Body of pancreas (tissue), 4 donors: ENCODE data around the gene C1GALT1.

Experiments used
- POLR2A ChIP-seq, 3 donors: fragments of 450-650 bp; IDR thresholded peaks; one replicate each; pipeline ENCODE4 v1.6.1; 2016; ENCODE audit warnings: antibody characterized with exemption in 3 of 3, mild to moderate bottlenecking in 2 of 3
- TF ChIP-seq, protein P1 (sequence below), 7 experiments: fragments of 450-650 bp in 4 of 7; fragments of 200-600 bp in 3 of 7; sonication (generic) in 3 of 7; IDR thresholded peaks; one replicate each; pipeline ENCODE4 v1.5.1; 2016 to 2019; ENCODE audit warnings: antibody characterized with exemption in 7 of 7

DNA sequence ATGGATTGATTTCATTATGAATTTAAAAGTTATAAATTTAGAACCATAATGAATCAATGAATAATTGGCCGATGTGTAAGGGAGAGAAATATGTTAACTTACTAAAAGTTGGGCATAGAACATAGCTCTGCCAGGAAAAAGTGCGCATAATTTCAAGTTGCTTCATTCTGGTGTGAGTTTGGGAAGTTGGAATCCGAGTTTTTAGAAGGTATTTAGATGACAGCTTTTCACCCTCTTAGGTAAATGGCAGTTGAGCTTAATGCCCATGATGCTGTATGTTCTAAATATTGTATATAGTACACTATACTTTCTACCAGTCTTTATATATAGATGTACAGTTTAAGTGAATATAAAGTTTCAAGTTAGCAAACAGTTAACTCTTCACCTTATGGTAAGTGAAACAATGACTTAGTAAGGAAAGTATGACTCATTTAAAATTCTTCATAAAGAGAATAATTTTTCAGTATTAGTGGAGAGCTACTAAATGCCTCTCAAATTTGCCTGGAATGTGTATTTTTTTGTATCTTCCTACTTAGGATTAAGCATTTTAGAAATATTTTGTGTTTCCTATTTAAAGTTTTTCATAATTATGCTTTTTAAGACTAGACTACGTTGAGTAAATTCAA, 1.6 kb downstream of the C1GALT1 start:
- TF ChIP-seq, protein P1, sequence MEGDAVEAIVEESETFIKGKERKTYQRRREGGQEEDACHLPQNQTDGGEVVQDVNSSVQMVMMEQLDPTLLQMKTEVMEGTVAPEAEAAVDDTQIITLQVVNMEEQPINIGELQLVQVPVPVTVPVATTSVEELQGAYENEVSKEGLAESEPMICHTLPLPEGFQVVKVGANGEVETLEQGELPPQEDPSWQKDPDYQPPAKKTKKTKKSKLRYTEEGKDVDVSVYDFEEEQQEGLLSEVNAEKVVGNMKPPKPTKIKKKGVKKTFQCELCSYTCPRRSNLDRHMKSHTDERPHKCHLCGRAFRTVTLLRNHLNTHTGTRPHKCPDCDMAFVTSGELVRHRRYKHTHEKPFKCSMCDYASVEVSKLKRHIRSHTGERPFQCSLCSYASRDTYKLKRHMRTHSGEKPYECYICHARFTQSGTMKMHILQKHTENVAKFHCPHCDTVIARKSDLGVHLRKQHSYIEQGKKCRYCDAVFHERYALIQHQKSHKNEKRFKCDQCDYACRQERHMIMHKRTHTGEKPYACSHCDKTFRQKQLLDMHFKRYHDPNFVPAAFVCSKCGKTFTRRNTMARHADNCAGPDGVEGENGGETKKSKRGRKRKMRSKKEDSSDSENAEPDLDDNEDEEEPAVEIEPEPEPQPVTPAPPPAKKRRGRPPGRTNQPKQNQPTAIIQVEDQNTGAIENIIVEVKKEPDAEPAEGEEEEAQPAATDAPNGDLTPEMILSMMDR (IDR thresholded peaks at IDR 0.05): no peak
- TF ChIP-seq POLR2A (IDR thresholded peaks at IDR 0.05): no peak
